Neural progenitor cell (in vitro differentiated cells): ENCODE data around the gene AHSP. TPM values are rescaled to one million over a fixed set of nuclear protein-coding genes. Genes with fewer than 3 reads are reported as not detected.

Source experiments
- DNase-seq: peaks from one replicate; pipeline ENCODE4 v3.0.0-alpha.2; 2016; ENCODE audit warnings: low spot score
- H2AFZ ChIP-seq: fragments of 200-600 bp; sonication (generic); replicated peaks from 2 replicates; pipeline ENCODE4 v1.6.1; 2016; ENCODE audit warnings: antibody characterized with exemption
- H3F3A ChIP-seq: fragments of 200-600 bp; sonication (generic); 2 replicates; pipeline ENCODE4 v1.6.1; 2016; ENCODE audit warnings: antibody characterized with exemption, low read depth
- H3K27ac ChIP-seq: fragments of 200-600 bp; sonication (generic); 2 replicates; pipeline ENCODE4 v1.5.1; 2016; ENCODE audit warnings: mild to moderate bottlenecking
- H3K27me3 ChIP-seq: fragments of 200-600 bp; sonication (generic); 2 replicates; pipeline ENCODE4 v1.6.1; 2016; ENCODE audit warnings: mild to moderate bottlenecking, moderate library complexity
- H3K36me3 ChIP-seq: fragments of 200-600 bp; sonication (generic); 2 replicates; pipeline ENCODE4 v1.5.1; 2016
- H3K4me1 ChIP-seq: fragments of 200-600 bp; sonication (generic); 2 replicates; pipeline ENCODE4 v1.6.1; 2016; ENCODE audit warnings: mixed run types
- H3K4me2 ChIP-seq: fragments of 200-600 bp; sonication (generic); 2 replicates; pipeline ENCODE4 v1.6.1; 2016
- H3K4me3 ChIP-seq: fragments of 200-600 bp; sonication (generic); 2 replicates; pipeline ENCODE4 v1.5.1; 2016
- H3K79me2 ChIP-seq: fragments of 200-600 bp; sonication (generic); 2 replicates; pipeline ENCODE4 v1.6.1; 2016; ENCODE audit warnings: low read depth
- H3K9ac ChIP-seq: fragments of 200-600 bp; sonication (generic); 2 replicates; pipeline ENCODE4 v1.6.1; 2016
- H3K9me3 ChIP-seq: fragments of 200-600 bp; sonication (generic); 2 replicates; pipeline ENCODE4 v1.5.1; 2016; ENCODE audit warnings: low read depth
- H4K20me1 ChIP-seq: fragments of 200-600 bp; sonication (generic); 2 replicates; pipeline ENCODE4 v1.6.1; 2016; ENCODE audit warnings: low read depth
- H3K27ac Mint-ChIP-seq: 3 replicates; pipeline ENCODE4 v1.8.0; 2021; ENCODE audit warnings: mixed read lengths
- H3K27me3 Mint-ChIP-seq: 2 replicates; pipeline ENCODE4 v1.8.0; 2022; ENCODE audit warnings: low read depth, mild to moderate bottlenecking, inconsistent platforms, moderate library complexity, mixed read lengths; ENCODE audit not compliant: insufficient read depth
- H3K36me3 Mint-ChIP-seq: 3 replicates; pipeline ENCODE4 v1.8.0; 2021; ENCODE audit warnings: mixed read lengths
- H3K4me1 Mint-ChIP-seq: 3 replicates; pipeline ENCODE4 v1.8.0; 2021; ENCODE audit warnings: mixed read lengths
- H3K4me3 Mint-ChIP-seq: 3 replicates; pipeline ENCODE4 v1.8.0; 2021; ENCODE audit warnings: mild to moderate bottlenecking, moderate library complexity, mixed read lengths
- H3K9me3 Mint-ChIP-seq: 3 replicates; pipeline ENCODE4 v1.8.0; 2020; ENCODE audit warnings: mixed read lengths
- EZH2 ChIP-seq: fragments of 200-600 bp; sonication (generic); IDR thresholded peaks from 2 replicates; pipeline ENCODE4 v1.6.1; 2017; ENCODE audit warnings: antibody characterized with exemption, mild to moderate bottlenecking, moderate library complexity
- EZH2phosphoT487 ChIP-seq: fragments of 200-600 bp; sonication (generic); IDR thresholded peaks from 2 replicates; pipeline ENCODE4 v1.6.1; 2017; ENCODE audit warnings: antibody characterized with exemption
- total RNA-seq: library from RNA; depleted of rRNA; stranded (reverse); fragments of >200 nt; gene quantifications from 2 replicates; pipeline ENCODE4 v1.2.3, GENCODE V29; 2015; ENCODE audit warnings: low replicate concordance
- TF ChIP-seq, protein P1 (sequence below): fragments of 200-600 bp; sonication (generic); IDR thresholded peaks from 2 replicates; pipeline ENCODE4 v1.5.1; 2017; ENCODE audit warnings: antibody characterized with exemption, mild to moderate bottlenecking

AHSP gene
- total RNA-seq, 1 donor from 2014 or later = not detected

DNA sequence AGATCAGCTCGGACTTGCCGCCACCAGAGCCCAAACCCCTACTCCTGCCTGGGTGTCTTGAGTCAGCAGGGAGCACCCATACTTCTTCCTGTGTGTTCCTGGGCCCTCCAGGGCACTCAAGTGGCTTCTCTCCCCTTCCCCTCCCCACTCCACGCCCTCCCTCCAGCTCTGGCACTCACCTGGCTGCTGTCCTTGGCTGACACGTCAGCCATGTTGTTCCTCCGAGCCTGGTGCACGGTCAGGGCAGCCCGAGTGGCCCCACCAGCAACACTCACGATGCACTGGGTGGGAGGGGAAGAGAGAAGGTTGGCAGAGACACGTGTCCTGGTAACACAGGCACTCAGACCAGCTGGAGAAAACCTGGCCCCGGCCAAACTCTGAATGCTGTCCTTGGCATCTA, 31.0 kb upstream of the AHSP start:
- peaks cover 20% of the 10 kb centered on the region for H3K36me3 Mint-ChIP-seq
- no peaks in the 10 kb centered on the region for H3K36me3 ChIP-seq
- no peak for DNase-seq

DNA sequence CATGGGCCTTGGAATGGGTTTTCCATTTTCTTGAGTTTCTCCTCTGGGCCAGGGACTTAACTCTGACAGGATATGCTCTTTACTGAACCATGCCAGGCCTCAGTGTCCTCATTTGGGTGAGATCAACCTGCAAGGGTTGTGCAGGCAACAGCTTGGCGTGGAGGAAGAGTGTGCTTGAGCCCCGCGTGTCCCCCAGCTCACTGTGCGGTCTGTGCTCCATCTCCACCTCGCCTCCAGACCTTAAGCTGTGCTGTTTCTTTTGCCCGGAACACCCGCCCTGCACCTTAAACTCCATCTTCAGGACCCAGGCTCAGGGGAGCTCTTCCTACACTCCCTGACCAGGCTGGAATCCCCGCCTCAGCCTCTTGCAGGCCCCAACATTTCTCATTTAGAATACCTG, 29.2 kb upstream of the AHSP start:
- no peak overlapping the region for H3K9ac ChIP-seq
- TF ChIP-seq EZH2 = no peak
- no peak for TF ChIP-seq EZH2phosphoT487
- H3K36me3 Mint-ChIP-seq = peaks cover 13% of the 10 kb centered on the region
- no peak overlapping the region for H3K27ac Mint-ChIP-seq
- no peaks in the 10 kb centered on the region for H3K27me3 Mint-ChIP-seq
- no peak overlapping the region for H3K27ac ChIP-seq
- H3K4me1 Mint-ChIP-seq = no peaks in the 10 kb centered on the region
- peaks cover 3% of the 10 kb centered on the region for H4K20me1 ChIP-seq
- H2AFZ ChIP-seq = no peak overlapping the region
- H3K4me1 ChIP-seq = no peaks in the 10 kb centered on the region
- no peaks in the 10 kb centered on the region for H3F3A ChIP-seq
- no peaks in the 10 kb centered on the region for H3K9me3 Mint-ChIP-seq
- H3K4me3 ChIP-seq = no peak overlapping the region
- H3K36me3 ChIP-seq = no peaks in the 10 kb centered on the region
- DNase-seq = no peak
- no peak overlapping the region for H3K4me2 ChIP-seq
- H3K79me2 ChIP-seq = no peaks in the 10 kb centered on the region
- H3K4me3 Mint-ChIP-seq = no peak overlapping the region
- H3K27me3 ChIP-seq = no peaks in the 10 kb centered on the region
- no peaks in the 10 kb centered on the region for H3K9me3 ChIP-seq

More for the DNA sequence above, 31.0 kb upstream of the AHSP start:
- H2AFZ ChIP-seq = no peak overlapping the region
- H3K9ac ChIP-seq = no peak overlapping the region
- Mint-ChIP-seq H3K27me3 (no peaks in the 10 kb centered on the region), H3K9me3 (no peaks in the 10 kb centered on the region), H3K27ac (no peak overlapping the region), H3K4me1 (no peaks in the 10 kb centered on the region), H3K4me3 (no peak overlapping the region)
- H3K79me2 ChIP-seq = no peaks in the 10 kb centered on the region
- H3K4me2 ChIP-seq = no peak overlapping the region
- peaks cover 3% of the 10 kb centered on the region for H4K20me1 ChIP-seq
- H3K27ac ChIP-seq = no peak overlapping the region
- TF ChIP-seq EZH2 (no peak), EZH2phosphoT487 (no peak)
- no peaks in the 10 kb centered on the region for H3K27me3 ChIP-seq
- H3K4me1 ChIP-seq = no peaks in the 10 kb centered on the region
- no peaks in the 10 kb centered on the region for H3K9me3 ChIP-seq
- H3F3A ChIP-seq = no peaks in the 10 kb centered on the region
- no peak overlapping the region for H3K4me3 ChIP-seq

DNA sequence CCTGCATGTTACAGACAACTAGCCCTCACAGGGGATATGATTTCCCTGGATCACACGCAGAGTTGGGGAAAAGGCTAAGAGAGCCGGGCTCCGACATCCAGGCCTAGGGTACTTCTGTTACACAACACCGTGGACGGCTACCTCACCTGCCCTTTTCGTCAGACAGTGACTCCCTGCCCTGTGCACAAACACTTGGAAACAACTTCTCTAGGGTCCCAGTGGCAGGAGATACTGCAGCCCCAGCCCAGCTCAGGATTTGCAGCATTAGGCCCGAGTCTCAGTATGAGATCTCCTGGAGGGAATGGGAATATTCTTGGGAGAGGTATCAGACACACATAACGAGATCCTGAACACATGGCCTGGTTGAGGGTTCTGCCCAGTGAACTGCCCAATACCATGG, 27.8 kb upstream of the AHSP start:
- no peaks in the 10 kb centered on the region for H3F3A ChIP-seq
- H3K4me1 ChIP-seq = no peaks in the 10 kb centered on the region
- Mint-ChIP-seq H3K27ac (no peak overlapping the region), H3K9me3 (no peaks in the 10 kb centered on the region), H3K27me3 (no peaks in the 10 kb centered on the region), H3K36me3 (peaks cover 13% of the 10 kb centered on the region), H3K4me3 (no peak overlapping the region), H3K4me1 (no peaks in the 10 kb centered on the region)
- TF ChIP-seq EZH2phosphoT487 = no peak
- TF ChIP-seq, protein P1, sequence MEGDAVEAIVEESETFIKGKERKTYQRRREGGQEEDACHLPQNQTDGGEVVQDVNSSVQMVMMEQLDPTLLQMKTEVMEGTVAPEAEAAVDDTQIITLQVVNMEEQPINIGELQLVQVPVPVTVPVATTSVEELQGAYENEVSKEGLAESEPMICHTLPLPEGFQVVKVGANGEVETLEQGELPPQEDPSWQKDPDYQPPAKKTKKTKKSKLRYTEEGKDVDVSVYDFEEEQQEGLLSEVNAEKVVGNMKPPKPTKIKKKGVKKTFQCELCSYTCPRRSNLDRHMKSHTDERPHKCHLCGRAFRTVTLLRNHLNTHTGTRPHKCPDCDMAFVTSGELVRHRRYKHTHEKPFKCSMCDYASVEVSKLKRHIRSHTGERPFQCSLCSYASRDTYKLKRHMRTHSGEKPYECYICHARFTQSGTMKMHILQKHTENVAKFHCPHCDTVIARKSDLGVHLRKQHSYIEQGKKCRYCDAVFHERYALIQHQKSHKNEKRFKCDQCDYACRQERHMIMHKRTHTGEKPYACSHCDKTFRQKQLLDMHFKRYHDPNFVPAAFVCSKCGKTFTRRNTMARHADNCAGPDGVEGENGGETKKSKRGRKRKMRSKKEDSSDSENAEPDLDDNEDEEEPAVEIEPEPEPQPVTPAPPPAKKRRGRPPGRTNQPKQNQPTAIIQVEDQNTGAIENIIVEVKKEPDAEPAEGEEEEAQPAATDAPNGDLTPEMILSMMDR = no peak
- no peak overlapping the region for H3K4me2 ChIP-seq
- H3K9me3 ChIP-seq = no peaks in the 10 kb centered on the region
- DNase-seq = no peak
- no peak overlapping the region for H3K4me3 ChIP-seq
- no peaks in the 10 kb centered on the region for H3K36me3 ChIP-seq
- peaks cover 3% of the 10 kb centered on the region for H4K20me1 ChIP-seq
- H3K9ac ChIP-seq = no peak overlapping the region
- H3K27ac ChIP-seq = no peak overlapping the region
- no peak overlapping the region for H2AFZ ChIP-seq
- H3K79me2 ChIP-seq = no peaks in the 10 kb centered on the region
- H3K27me3 ChIP-seq = no peaks in the 10 kb centered on the region

DNA sequence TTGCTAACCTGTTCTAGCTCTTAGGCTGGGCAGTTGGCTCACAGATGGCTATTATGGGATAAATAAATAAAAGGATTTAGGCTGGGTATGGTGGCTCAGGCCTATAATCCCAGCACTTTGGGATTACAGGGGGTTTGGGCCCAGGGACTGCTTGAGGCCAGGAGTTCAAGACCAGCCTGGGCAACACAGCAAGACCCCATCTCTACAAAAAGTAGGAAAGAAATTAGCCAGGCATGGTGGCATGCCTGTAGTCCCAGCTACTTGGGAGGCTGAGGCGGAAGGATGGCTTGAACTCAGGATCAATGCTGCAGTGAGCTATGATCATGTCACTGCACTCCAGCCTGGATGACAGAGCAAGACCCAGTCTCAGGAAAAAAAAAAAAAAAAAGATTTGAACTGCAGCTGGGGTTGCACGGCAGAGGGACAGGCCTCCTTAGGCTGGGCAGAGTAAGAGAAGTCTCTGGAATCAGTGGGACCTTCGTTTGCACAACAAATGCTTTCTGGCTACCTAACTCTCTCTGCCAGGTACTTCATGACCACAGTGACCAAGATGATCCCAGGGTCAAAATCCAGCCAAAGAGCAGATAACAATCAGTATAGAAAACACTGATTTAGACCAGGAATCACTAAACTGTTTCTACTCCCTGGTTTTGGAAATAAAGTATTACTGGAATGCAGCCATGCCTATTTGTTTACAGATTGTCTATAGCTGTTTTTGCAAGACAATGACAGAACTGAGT, 26.3 kb upstream of the AHSP start:
- Histone ChIP-seq H3K27ac (no peak overlapping the region), H4K20me1 (peaks cover 3% of the 10 kb centered on the region), H3K9ac (no peak overlapping the region), H3K36me3 (no peaks in the 10 kb centered on the region), H3K79me2 (no peaks in the 10 kb centered on the region), H3K4me2 (no peak overlapping the region), H2AFZ (no peak overlapping the region), H3K27me3 (no peaks in the 10 kb centered on the region), H3F3A (no peaks in the 10 kb centered on the region), H3K4me3 (no peak overlapping the region), H3K4me1 (no peaks in the 10 kb centered on the region), H3K9me3 (no peaks in the 10 kb centered on the region)
- DNase-seq = no peak
- H3K9me3 Mint-ChIP-seq = no peaks in the 10 kb centered on the region
- peaks cover 13% of the 10 kb centered on the region for H3K36me3 Mint-ChIP-seq
- TF ChIP-seq, protein P1 = no peak
- no peak for TF ChIP-seq EZH2phosphoT487
- TF ChIP-seq EZH2 = no peak
- H3K27ac Mint-ChIP-seq = no peak overlapping the region
- no peaks in the 10 kb centered on the region for H3K27me3 Mint-ChIP-seq
- H3K4me1 Mint-ChIP-seq = peaks cover 3% of the 10 kb centered on the region
- no peak overlapping the region for H3K4me3 Mint-ChIP-seq
